Fibroblast of gingiva (primary cell): ENCODE measurements around the gene ISG15.
"Not testable (repeated sequence)": the region's sequence is repeated elsewhere in the genome, so short reads cannot be mapped to it uniquely, and the experiment has no call there.

ENCODE experiments used
- DNase-seq: peaks from one replicate; pipeline ENCODE4 v3.0.0-alpha.2; 2011; ENCODE audit warnings: low read depth

ISG15 gene

DNA sequence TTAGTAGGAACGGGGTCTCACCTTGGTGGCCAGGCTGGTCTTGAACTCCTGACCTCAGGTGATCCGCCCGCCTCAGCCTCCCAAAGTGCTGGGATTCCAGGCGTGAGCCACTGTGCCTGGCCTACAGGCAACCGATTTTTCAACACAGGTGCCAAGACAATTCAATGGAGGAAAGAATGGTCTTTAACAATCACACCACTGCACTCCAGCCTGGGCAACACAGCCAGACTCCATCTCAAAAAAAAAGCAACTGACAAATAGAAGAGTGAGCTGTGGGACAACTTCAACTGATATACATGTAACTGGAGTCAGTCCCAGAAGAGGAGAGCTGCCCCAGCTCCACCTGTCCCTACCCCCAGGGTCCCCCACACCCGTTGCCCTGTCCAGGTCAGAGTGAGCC lies 18.8 kb upstream of the ISG15 start:
- not testable (repeated sequence) for DNase-seq

DNA sequence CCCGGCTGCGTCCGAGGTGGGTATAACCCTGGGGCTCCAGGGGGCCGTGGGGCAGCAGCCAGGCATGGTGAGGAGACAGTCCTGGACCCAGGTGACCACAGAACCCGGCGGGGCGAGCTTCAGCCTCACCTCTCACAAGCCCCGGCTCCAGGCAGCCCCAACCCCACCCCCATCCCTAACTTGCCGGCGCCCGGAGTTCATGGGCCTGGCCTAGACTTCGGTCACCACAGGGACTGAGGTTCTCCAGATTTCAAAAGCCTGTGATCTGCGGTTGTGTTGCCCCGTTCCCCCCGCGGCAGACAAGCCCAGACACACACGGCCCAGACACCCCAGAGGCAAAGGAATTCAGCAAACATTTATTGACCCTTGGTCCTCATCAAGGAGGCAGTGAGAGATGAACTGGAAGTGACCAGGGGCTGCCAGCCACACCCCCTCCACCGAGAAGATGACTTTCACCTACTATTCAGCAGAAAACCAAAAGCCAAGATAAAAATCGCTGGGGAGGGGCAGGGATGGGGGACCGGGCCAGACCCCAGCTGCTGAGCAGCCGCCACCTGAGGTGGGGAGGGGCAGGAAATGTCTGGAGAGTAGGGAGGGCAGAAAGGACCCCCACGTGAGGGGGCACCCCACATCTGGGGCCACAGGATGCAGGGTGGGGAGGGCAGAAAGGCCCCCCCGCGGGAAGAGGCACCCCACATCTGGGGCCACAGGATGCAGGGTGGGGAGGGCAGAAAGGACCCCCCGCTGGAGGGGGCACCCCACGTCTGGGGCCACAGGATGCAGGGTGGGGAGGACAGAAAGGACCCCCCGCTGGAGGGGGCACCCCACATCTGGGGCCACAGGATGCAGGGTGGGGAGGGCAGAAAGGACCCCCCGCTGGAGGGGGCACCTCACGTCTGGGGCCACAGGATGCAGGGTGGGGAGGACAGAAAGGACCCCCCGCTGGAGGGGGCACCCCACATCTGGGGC lies 17.3 kb upstream of the ISG15 start:
- DNase-seq = no peak

DNA sequence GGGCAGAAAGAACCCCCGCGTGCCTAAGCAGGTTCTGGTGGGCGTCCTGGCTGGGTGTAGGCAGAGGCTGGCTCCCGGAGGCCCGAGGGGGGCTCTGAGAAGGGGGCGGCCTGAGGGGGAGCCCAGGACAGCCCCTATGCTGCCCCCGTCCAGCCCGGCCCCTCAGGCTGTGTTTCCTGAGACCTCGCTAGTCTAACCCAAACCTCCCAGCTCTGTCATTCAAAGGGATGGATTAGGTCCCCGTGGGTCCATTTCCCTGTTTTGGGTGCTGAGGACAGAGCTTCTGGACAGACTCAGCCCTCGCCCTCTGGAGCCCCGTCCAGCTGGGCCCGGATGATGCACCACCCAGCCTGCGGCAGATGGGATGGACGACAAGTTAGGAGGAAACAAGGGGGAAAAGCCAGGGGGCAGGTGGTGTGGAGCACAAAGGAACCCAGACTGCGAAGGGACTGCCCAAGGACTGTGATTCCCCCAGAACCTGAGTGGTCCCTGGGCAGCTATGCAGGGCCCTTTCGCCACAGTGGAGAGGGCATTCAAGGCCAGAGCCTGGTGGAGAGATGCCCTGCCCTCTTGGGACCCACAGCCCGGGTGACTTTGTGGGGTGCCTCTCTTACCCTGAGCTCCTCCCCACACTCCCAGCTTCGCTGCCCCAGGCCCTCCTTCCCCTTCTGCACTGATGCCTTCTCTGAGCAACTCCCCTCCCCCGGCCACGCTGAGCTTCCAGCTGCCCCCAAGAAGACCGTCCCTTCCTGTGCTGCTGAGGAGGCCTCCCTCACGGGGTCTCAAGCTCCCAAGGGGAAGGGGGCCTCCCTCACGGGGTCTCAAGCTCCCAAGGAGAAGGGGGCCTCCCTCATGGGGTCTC lies 16.2 kb upstream of the ISG15 start:
- no peak for DNase-seq

DNA sequence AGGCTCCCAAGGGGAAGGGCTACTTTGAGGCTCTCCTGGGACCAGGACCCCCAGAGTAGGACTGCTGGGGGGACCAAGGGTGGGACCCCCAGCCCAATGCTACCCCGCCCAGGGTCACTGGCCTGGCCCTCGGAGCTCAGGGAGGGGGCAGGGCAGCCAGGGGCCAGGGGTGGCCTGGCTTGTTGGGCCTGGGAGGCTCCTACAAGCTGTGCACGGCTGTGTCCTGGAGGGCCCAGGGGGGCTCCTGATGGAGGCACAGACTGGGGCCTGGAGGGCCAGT lies 15.6 kb upstream of the ISG15 start:
- no peak for DNase-seq

DNA sequence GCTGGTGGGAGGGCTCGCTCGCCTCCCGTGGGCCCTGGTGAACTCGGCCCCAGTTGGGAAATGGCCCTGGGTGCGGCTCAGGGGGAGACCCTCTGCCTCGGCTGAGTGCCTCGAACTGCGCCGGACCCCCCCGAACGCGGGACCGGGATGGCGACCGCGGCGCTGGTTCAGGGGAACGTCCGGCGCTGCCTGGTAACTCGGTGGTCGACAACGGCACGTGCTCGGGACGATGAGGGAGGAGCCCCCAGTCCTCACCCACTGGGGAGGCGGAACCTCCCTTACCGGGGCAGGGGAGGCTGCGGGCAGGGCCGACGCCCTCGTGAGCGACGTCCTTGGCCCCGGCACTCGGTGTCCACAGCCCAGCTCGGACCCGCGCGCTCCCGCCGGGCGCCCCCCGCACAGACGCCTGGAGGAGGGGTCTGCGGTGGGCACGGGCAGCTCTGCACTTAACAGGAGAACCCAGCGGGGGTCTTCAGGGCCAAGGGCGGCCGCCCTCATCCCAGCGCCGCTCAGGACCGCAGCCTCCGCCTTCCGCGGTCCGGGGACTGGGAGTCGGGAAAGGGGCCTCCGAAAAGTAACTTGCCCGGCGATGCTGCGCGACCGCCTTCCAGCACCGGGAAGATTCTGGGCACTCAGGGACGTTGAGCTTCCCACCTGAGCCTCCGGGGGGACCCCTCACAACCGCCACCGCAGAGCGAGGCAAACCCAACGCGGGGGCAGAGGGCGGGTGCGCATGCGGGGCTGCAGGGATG lies 15.1 kb upstream of the ISG15 start:
- no peak for DNase-seq

DNA sequence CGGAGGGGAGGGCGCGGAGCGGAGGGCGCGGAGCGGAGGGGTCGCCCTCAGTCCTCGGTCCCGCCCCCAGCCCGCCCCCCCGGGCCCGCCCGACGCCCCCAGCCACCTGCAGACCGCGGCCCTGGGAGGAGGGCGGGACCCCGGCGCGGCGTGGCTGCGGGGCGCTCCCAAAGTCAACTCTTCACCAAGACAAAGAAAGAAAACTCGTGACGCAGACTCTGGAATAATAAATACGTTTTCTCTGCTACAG lies 14.6 kb upstream of the ISG15 start:
- no peak for DNase-seq

DNA sequence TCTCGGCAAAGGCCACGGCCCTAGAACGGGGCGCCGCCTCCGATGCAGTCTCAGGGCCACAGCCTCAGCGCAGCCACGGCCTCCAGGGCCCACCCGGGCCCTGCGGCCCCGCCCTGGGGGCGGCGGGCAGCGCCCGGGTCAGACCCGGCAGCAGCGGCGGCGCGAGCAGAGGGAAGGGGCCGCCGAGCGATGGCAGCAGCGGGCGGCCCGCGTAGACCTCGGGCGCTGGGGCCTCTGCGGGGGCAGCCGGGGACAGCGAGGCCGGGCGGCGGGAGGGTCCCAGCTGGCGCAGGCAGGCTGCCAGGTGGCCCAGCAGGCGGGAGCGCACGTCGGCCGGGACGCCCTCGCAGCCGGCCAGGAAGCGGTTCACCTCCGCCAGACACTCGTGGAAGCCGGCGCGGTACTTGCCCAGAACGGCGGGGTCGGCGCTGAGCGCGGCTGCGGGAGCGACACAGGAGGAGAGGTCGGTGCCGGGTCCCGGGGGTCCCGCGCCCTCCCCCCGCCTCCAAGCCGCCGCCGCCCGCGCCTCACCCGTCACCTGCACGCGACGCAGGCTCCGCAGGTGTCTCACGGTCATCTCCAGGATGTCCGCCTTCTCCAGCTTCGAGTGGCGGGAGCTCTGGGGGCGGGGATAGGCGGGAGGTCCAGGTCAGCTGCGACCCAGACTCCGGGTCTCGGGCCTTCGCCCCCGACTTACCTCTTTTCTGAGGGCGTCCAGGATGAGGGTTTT lies 14.1 kb upstream of the ISG15 start:
- DNase-seq = no peak

DNA sequence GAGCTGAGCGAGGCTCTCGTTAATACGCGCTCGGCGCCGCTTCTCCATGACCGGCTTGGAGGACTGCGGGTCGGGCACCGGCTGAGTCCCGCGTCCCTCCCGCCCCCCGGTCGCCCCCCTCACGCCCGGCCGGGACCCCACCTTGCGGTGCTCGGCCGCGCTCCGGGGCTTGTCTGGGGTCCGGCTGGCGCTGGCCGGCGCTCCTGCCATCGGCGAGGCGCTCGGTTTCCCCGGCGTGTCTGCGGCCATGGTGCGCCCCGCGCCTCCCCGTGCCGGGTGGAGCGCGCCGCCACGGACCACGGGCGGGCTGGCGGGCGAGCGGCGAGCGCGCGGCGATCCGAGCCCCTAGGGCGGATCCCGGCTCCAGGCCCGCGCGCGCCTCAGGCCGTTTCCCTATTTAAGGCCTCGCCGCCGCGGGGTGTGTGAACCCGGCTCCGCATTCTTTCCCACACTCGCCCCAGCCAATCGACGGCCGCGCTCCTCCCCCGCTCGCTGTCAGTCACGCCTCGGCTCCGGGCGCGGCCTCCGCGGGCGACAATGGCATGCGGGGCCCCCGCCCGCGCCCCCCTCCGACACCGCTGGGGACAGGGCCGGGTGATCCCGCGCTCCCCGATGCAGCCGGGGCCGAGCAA lies 13.5 kb upstream of the ISG15 start, which contains the start of gene HES4:
Gene HES4 (minus strand): TSS at position 373 of the 632 bp plus-strand sequence. CDS start 124 bp downstream, at position 249.
- DNase-seq = peak; percentile 85

DNA sequence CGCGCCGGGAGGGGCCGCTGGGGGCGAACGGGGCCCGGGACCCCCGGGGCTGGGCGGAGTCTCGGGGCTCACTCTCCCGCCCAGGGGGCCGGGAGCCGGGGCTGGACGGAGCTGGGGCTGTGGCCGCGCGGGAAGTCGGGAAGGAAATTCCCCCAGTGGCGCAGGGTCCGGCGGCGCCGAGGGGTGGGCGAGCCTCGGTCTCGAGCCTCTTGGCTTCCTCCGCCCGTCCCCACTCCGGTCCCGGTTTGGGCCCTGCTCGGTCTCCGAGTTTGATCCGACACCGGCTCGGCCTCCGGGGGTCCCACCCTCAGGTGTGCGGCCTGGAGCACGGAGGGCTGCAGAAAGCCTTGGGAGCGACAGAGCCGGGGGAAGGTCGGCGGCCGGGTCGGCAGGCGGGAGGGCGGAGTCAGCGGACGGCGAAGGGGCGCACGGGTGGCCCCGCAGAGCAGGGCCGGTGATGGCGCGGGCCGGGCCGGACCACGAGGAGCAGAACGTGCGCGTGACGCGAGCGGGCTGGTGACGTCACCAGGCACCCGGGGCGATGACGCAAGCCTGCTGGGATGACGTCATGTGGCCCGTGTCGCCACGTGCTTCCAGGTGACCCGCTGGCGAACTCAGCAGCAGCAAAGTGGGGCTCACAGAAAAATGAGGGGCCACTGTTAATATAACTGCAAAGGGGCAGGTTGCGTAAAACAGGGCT lies 12.8 kb upstream of the ISG15 start:
- DNase-seq = peak; percentile 79

DNA sequence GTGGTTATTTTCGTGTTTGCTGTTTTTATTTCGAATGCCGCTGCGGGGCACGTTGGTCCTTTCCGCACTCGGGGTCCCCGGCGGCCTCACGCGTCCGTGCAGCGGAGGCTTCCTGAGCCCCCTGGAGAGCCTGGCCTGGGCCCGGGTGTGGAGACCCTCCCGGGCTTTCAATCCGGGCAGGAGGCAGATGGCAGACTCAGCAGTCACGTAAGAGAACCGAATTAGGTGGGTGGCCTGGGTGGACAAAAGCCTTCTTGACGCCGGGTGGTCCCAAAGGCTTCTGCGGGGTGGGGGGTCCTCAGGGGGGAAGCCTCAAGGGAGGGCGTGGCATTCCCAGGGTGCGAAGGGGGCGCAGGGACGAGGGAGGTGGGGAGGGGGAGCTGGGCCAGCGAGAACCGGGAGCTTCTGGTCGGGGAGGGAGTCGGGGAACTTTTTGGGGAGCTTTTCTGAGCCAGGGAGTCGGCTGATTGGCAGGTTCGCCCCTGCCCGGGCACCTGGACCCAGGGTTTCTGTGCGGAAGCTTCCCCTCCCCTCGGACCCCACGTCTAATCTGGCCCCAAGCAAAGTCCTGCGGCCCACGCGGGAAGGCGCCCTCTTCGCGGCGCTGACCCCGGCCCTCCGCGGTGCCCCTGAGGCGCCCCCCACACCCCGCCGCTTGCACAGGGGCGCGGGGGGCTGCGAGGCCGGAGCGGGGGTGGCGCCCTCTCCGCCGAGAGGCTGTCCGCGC lies 12.1 kb upstream of the ISG15 start:
- no peak for DNase-seq

DNA sequence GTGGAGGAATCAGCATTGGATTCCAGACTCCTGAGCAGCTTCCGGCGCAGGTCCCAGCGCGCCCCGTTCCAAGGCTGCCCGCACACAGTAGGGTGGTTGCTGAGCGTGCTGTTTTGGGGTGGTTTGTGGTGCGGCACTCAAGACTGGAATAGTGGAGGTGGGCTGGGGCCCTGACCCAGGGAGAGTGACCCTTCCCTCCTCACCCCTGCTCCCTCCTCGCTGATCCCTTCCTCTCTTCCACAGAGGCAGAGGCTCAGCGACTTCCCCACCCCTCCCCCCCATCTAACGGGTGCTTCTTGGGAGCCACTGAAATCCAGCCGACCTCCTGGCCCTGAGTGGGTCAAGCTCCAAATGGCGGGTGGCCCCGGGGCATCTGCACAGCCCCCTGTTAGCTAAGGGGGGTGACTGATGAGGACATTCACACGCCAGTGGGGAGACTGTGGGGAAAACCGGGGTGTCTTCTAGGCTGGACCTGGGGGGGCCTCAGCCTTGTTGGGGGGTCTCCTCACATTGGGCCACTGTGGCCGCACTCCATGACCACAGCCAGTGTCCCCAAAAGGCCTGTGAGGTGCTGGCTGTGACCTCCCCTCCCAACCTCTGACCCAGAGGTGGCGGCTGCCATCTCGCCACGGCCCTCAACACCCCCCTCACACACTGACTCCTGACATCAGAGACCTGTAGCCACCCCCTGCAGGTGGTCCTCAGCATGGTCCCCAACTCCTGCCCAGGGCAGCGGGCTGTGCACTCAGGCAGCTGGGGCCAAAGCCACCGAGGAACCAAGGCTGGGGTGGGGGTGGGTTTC lies 9.5 kb upstream of the ISG15 start:
- DNase-seq = no peak

DNA sequence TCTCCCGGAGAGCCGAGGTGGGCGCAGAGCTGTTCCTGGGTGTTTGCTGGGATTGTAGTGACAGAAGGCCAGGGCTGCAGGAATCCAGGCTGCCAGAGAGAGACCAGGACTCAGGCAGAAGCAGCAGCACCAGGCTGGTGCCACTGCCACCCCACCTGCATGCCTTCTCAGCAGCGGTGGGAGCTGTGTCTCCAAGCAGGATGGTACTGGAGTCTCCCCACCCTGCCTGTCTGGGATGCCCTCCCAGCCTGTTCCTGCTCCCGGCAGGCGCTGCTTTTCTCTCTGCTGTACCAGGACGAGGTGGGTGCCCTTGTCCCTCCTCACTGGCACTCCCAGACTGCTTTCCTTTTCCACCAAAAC lies 8.9 kb upstream of the ISG15 start:
- DNase-seq = no peak

DNA sequence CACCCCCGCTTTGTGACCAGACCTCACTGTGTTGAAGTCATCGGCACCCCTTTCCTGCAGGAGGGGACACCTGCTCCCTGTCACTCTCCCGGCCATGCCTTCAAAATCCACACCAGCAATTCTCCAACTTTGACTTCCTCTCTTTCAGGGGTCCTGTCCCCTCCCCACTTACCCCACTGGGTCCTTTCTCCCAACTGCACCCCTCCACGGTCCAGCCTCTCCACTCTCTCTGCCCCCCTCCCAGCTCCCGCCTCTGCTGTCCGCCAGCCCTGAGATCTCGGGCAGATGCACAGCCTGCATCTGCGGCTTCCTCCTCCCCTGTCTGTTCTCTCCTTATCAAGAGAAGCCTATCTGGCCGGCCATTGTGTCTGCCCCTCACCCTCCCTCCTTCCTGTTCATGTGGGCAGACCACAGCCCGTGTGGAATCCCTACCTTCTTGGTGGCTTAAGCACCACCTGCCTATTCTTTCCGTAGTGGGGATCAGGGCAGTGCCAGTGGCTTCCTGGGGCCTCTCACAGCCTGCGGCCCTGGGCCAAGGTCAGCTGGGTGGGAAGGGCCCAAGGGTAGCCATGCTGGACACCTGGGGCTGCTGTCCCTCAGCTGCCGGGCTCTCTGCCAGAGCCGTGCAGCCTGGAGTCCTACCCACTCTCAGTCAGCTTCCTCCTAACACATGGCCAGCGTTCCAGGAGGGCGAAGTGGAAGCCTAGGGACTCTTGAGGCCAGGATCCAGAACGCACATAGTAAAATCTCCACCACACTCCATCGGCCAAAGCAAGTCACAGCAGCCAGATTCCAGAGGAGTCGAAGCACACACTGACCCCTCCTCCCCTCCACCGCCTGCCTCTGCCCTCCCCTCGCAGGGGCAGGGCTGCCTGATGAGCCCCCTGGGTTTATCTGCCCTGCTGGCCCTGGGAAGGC lies 8.3 kb upstream of the ISG15 start:
- DNase-seq = no peak

DNA sequence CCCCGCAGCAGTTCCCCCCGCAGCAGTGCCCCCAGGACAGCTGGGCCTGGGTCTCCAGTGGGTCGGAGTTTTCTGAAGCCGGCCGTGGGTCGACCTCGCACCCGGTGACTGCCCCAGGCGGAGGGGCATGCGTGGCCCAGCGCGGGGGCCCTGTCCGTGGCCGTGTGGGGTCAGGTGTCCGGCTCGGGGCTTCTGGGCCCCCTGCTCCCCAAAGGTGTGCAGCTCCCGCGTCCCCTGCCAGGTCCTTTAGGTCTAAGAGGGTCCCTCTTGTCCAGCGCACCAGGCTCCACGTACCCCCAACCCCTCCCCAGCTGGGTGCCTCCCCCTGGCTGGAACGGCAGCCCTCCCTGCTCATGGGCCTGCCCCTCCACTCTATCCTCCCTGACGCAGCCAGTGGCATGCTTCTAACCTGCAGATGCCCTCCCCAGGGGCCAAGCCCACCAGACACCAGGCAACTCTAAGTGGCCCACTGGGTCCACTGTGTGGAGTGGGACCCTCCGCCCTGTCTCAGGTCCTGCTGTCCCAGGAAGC lies 7.5 kb upstream of the ISG15 start:
- DNase-seq = no peak

DNA sequence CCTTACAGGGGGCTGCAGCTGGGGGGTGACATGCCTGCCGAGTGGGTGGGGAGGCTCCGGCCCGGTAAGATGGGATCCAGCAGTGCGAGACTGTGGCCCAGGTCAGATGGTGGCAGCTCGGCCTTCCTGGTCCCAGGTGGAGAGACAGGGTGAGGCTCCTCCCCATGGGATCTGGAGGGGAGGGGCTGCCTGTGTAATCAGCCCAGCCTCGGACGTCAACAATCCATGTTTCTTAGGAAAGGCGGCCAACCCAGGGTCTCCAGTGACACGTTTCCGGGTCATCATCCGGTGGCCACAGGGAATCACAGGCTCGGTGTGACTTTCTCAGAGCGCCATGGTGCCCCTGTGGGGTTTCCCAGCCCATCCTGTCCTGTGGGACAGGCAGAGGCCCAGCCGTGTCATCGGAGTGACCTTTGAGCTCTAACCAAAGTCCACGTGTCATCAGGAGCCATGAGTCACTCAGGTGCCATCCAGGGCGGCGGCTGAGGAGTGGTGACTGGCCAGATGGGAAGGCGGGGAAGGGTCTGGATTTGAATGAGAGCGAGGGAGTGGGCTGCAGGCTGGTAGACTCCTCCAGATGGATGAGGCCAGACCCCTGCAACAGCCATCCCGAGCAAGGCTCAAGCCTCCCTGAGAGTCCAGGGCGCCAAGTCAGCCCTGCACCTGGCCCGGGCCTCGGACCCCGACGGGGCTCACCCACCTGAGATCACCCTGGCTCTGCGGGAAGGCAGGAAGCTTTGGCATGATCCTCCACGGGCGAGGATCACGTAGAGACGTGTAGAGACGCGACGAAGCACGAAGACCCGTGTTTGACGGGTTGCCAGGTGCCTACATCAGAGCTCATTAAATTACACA lies 6.8 kb upstream of the ISG15 start:
- no peak for DNase-seq

DNA sequence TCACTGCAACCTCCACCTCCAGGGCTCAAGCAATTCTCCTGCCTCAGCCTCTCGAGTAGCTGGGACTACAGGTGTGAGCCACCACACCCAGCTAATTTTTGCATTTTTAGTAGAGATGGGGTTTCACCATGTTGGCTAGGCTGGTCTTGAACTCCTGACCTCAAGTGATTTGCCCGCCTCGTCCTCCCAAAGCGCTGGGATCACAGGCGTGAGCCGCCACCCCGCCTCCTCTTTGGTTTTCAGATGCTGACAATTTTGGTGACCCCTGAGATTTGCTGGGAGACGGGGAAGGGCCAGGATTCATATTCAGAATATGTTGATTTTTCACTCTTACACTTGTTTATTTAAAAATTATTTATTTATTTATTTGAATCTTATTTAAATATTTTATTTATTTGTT lies 3.2 kb upstream of the ISG15 start:
- DNase-seq = not testable (repeated sequence)

DNA sequence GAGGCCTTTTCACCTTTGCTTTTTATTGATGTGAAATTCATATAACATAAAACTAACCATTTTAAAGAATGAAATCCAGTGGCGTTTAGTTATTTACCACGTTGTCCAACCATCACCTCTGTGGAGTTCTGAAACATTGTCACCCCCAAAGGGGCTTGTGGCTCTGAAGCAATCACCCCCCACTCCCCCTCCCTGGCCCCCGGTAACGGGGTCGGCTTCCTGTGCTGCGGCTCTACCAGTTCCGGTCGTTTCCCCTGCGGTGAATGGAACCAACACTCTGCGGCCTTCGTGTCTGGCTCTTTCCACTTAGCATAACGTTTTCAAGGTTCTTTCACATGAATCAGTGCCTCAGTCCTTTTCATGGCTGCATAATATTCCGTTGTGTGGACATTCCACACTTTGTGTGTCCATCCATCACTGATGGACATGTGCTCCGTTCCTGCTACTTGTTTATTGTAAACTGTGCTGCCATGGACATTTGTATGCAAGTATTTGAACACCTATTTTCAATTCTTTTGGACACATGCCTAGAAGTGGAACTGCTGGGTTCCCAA lies 1.8 kb upstream of the ISG15 start:
- DNase-seq = no peak
